Caco-2 (cell line): ENCODE measurements around the gene NUAK1. TPM values are rescaled to one million over a fixed set of nuclear protein-coding genes. Genes with fewer than 3 reads are reported as not detected.

Source experiments
- BruUV-seq: library from RNA; stranded (reverse); fragments of 400-500 nt; replicated peaks from 2 replicates; lab custom pipeline; 2021; lab: Mats Ljungman, UMichigan
- CTCF ChIA-PET: fragments of 300-600 bp; sonication (Branson Sonifier 250); formaldehyde crosslinking; loops from one replicate; lab custom pipeline; 2022; ENCODE audit warnings: antibody characterized with exemption; lab: Charles Lee
- POLR2A ChIA-PET: fragments of 300-600 bp; sonication (Branson Sonifier 250); formaldehyde crosslinking; loops from one replicate; lab custom pipeline; 2022; ENCODE audit warnings: antibody characterized with exemption; lab: Charles Lee
- DNase-seq, 2 experiments: peaks; one replicate each; pipeline versions ENCODE4 v3.0.0 to v3.0.0-alpha.2; 2020 to 2022
- H3K27me3 ChIP-seq: replicated peaks from 2 replicates; pipeline ENCODE4 v1.6.0; 2011; ENCODE audit warnings: low read length; ENCODE audit not compliant: control insufficient read depth, insufficient read depth
- H3K36me3 ChIP-seq: 2 replicates; pipeline ENCODE4 v1.5.1; 2011; ENCODE audit warnings: low read length; ENCODE audit not compliant: control insufficient read depth, insufficient read depth
- H3K4me1 ChIP-seq: fragments of 250-450 bp; sonication (Bioruptor Pico); 2 replicates; pipeline ENCODE4 v1.5.1; 2020; ENCODE audit warnings: mild to moderate bottlenecking
- H3K4me3 ChIP-seq: 2 replicates; pipeline ENCODE4 v1.5.1; 2011; ENCODE audit warnings: low read depth, mild to moderate bottlenecking, control low read depth, low read length
- H3K9me3 ChIP-seq: fragments of 250-450 bp; sonication (Bioruptor Pico); 2 replicates; pipeline ENCODE4 v1.5.1; 2020; ENCODE audit warnings: mild to moderate bottlenecking, moderate library complexity
- H3K27ac Mint-ChIP-seq: one replicate; pipeline ENCODE4 v1.8.0; 2022; ENCODE audit warnings: mixed read lengths; ENCODE audit not compliant: unreplicated experiment
- H3K27me3 Mint-ChIP-seq: one replicate; pipeline ENCODE4 v1.8.0; 2022; ENCODE audit warnings: mixed read lengths; ENCODE audit not compliant: insufficient read depth, unreplicated experiment
- H3K36me3 Mint-ChIP-seq: one replicate; pipeline ENCODE4 v1.8.0; 2022; ENCODE audit warnings: mild to moderate bottlenecking, mixed read lengths; ENCODE audit not compliant: insufficient read depth, unreplicated experiment
- H3K4me1 Mint-ChIP-seq: one replicate; pipeline ENCODE4 v1.8.0; 2022; ENCODE audit warnings: low read depth, mixed read lengths; ENCODE audit not compliant: unreplicated experiment
- H3K4me3 Mint-ChIP-seq: one replicate; pipeline ENCODE4 v1.8.0; 2022; ENCODE audit warnings: mild to moderate bottlenecking, moderate library complexity, mixed read lengths; ENCODE audit not compliant: unreplicated experiment
- H3K9me3 Mint-ChIP-seq: one replicate; pipeline ENCODE4 v1.8.0; 2022; ENCODE audit warnings: mixed read lengths; ENCODE audit not compliant: unreplicated experiment
- intact Hi-C: fragments of 100-400 bp; cut with micrococcal nuclease; formaldehyde crosslinking; loops from one replicate; pipeline ENCODE4 v1.10.0; 2022; ENCODE audit not compliant: unreplicated experiment
- total RNA-seq: library from RNA; stranded (reverse); gene quantifications from 2 replicates; pipeline ENCODE4 v1.2.3, GENCODE V29; 2022
- TF ChIP-seq, protein P1 (sequence below), 2 experiments: fragments of 200-600 bp in 1 of 2; IDR thresholded peaks; 1 replicate in 1 of 2; 2 replicates in 1 of 2; pipeline versions ENCODE4 v1.5.1 to v1.8.0; 2011 to 2022; ENCODE audit warnings: antibody characterized with exemption in 1 of 2, control low read depth in 1 of 2, inconsistent platforms in 1 of 2, low read depth in 1 of 2, low read length in 1 of 2, mild to moderate bottlenecking in 1 of 2, moderate library complexity in 1 of 2; ENCODE audit not compliant: insufficient read depth in 1 of 2, severe bottlenecking in 1 of 2, unreplicated experiment in 1 of 2

NUAK1 gene
- total RNA-seq, 1 experiment from 2014 or later = 3.7 TPM

DNA sequence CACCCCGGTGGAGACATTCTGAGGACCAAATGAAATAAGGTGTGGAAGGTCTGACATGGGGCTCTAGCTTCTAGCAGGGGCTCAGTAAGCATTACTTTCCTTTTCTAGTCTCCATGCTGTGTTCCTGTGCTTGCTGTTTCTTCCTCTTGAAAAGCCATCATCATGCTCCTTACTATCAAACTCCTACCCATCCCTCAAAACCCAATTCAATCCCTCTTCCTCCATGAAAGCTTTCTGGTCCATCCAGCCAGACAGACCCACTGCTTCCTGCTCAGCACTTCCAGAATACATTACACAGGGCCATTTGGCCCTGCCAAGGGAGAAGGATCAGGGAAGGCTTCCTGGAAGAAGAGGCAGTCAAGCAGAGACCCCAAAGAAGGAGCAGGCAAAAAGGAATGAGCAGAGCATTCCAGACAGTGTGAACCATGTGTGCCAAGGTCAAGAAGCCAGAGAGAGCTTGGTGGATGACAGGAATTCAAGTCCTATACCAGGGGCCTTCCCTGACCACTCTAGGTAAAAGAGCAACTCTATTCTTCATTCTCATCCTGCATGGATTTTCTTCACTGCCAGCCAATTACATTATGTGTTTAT is 59.5 kb downstream of the NUAK1 start:
- intact Hi-C loops = no loop called here
- TF ChIP-seq, protein P1, sequence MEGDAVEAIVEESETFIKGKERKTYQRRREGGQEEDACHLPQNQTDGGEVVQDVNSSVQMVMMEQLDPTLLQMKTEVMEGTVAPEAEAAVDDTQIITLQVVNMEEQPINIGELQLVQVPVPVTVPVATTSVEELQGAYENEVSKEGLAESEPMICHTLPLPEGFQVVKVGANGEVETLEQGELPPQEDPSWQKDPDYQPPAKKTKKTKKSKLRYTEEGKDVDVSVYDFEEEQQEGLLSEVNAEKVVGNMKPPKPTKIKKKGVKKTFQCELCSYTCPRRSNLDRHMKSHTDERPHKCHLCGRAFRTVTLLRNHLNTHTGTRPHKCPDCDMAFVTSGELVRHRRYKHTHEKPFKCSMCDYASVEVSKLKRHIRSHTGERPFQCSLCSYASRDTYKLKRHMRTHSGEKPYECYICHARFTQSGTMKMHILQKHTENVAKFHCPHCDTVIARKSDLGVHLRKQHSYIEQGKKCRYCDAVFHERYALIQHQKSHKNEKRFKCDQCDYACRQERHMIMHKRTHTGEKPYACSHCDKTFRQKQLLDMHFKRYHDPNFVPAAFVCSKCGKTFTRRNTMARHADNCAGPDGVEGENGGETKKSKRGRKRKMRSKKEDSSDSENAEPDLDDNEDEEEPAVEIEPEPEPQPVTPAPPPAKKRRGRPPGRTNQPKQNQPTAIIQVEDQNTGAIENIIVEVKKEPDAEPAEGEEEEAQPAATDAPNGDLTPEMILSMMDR (IDR thresholded peaks at IDR 0.05; ENCODE audit: insufficient read depth in 1 of 2, low read depth in 1 of 2, low read length in 1 of 2, severe bottlenecking in 1 of 2, unreplicated experiment in 1 of 2) = no peak
- ChIA-PET POLR2A (no interaction called here), CTCF (no interaction called here)
- Histone ChIP-seq H3K4me3 (no peak overlapping the region), H3K27me3 (no peaks in the 10 kb centered on the region), H3K4me1 (peaks cover 45% of the 10 kb centered on the region), H3K9me3 (no peaks in the 10 kb centered on the region), H3K36me3 (no peaks in the 10 kb centered on the region)
- Mint-ChIP-seq H3K36me3 (peaks cover 17% of the 10 kb centered on the region), H3K27ac (no peak overlapping the region), H3K4me3 (no peak overlapping the region), H3K9me3 (no peaks in the 10 kb centered on the region), H3K4me1 (peaks cover 32% of the 10 kb centered on the region), H3K27me3 (no peaks in the 10 kb centered on the region)
- no TSS peak for BruUV-seq
- DNase-seq = no peak

DNA sequence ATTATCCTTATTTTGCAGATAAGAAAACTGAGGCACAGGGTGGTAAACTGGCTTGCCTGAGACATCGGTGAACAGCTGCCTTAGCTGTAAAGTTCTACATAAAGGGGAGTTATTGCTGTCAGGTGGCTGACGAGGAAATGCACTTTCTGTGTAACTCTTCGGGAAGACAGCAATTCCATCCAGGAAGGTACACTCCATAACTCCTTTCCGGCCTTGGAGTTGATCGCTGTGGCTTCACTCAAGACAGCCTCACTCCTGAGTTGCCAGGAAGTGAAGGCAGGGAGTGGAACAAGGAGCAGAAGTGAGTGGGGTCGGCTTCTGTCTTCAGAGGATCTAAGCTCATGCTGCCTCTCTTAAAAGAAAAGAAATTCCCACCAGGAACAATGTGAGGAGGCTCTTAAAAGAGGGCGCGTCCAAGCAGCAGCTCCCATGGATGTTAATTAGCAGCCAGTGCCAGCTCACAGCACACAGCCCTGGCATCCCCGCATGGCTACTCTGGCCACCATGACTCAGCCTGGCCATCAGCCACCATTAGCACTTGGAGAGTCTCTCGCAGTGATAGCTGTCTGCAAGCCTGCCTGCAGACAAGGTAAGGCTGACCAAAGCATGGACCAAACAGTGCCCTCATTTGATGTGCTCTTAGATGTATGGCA is 60.3 kb downstream of the NUAK1 start:
- TF ChIP-seq, protein P1 (IDR thresholded peaks at IDR 0.05; ENCODE audit: insufficient read depth in 1 of 2, low read depth in 1 of 2, low read length in 1 of 2, severe bottlenecking in 1 of 2, unreplicated experiment in 1 of 2) = no peak
- no peak overlapping the region for H3K4me3 Mint-ChIP-seq
- Histone ChIP-seq H3K27me3 (no peaks in the 10 kb centered on the region), H3K4me3 (no peak overlapping the region), H3K9me3 (no peaks in the 10 kb centered on the region), H3K36me3 (no peaks in the 10 kb centered on the region), H3K4me1 (peaks cover 40% of the 10 kb centered on the region)
- BruUV-seq = no TSS peak
- intact Hi-C loops = no loop called here
- H3K9me3 Mint-ChIP-seq = no peaks in the 10 kb centered on the region
- no peak for DNase-seq
- H3K4me1 Mint-ChIP-seq = peaks cover 32% of the 10 kb centered on the region
- H3K27me3 Mint-ChIP-seq = no peaks in the 10 kb centered on the region
- ChIA-PET POLR2A (no interaction called here), CTCF (no interaction called here)
- peaks cover 17% of the 10 kb centered on the region for H3K36me3 Mint-ChIP-seq
- H3K27ac Mint-ChIP-seq = no peak overlapping the region

DNA sequence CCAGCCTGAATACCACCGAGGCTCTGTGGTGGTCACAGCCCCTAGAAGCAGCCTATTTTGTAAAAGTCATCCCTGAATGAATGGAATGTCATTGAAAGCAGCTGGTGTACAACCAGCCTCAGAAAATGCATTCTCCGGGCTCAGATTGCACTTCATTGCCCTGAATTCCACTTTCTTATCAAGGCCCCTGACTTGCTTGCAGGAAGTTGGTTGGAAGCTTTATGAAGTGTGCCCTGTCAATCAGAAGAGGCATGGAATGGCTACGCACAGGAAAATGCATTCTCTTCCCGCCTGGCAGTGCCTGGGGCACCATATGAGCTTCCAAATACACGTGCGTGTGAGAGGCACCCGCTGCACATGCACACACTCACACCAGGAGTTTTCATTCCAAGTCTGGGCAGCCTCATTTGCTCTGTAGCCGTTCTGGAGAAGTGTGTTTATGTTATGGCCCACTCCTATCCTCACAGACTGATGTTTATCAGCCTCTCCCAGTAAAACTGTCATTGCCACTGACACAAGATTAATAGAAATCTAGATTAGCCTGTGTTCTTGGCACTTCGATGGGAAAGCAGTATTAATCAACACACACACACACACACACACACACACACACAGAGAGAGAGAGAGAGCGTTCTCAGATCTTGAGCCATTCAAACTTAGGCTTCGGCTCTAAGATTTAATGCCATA is 63.9 kb downstream of the NUAK1 start:
- H3K4me1 Mint-ChIP-seq = peaks cover 7% of the 10 kb centered on the region
- BruUV-seq = no TSS peak
- TF ChIP-seq, protein P1 (IDR thresholded peaks at IDR 0.05; ENCODE audit: insufficient read depth in 1 of 2, low read depth in 1 of 2, low read length in 1 of 2, severe bottlenecking in 1 of 2, unreplicated experiment in 1 of 2) = no peak
- ChIA-PET POLR2A (no interaction called here), CTCF (no interaction called here)
- Histone ChIP-seq H3K36me3 (no peaks in the 10 kb centered on the region), H3K4me3 (no peak overlapping the region), H3K27me3 (no peaks in the 10 kb centered on the region), H3K9me3 (no peaks in the 10 kb centered on the region), H3K4me1 (peaks cover 9% of the 10 kb centered on the region)
- no peak for DNase-seq
- H3K36me3 Mint-ChIP-seq = peaks cover 10% of the 10 kb centered on the region
- H3K4me3 Mint-ChIP-seq = no peak overlapping the region
- intact Hi-C loops = no loop called here
- H3K27ac Mint-ChIP-seq = no peak overlapping the region
- H3K27me3 Mint-ChIP-seq = no peaks in the 10 kb centered on the region
- no peaks in the 10 kb centered on the region for H3K9me3 Mint-ChIP-seq
